SU-DHL-6 (cell line): Measurements from ENCODE around the gene RAET1L.

ENCODE experiments used
- H2AFZ ChIP-seq: fragments of 200-600 bp; sonication (generic); 2 replicates; pipeline ENCODE4 v1.6.1; 2014; ENCODE audit warnings: low read depth, mild to moderate bottlenecking, moderate library complexity, mixed read lengths, antibody characterized with exemption, low read length; ENCODE audit not compliant: severe bottlenecking
- H3F3A ChIP-seq: fragments of 200-600 bp; shearing (Covaris generic); 2 replicates; pipeline ENCODE4 v1.6.0; 2016; ENCODE audit warnings: antibody characterized with exemption, mild to moderate bottlenecking; ENCODE audit not compliant: insufficient read depth
- H3K27ac ChIP-seq: fragments of 200-600 bp; sonication (generic); 2 replicates; pipeline ENCODE4 v1.5.1; 2016; ENCODE audit warnings: low read depth, mild to moderate bottlenecking, low read length, moderate library complexity, mixed read lengths
- H3K27me3 ChIP-seq: fragments of 200-600 bp; sonication (generic), shearing (Covaris generic); 2 replicates; pipeline ENCODE4 v1.6.0; 2014; ENCODE audit warnings: mild to moderate bottlenecking, low read length
- H3K36me3 ChIP-seq: fragments of 200-600 bp; sonication (generic); 2 replicates; pipeline ENCODE4 v1.6.1; 2014; ENCODE audit warnings: mild to moderate bottlenecking, low read length, mixed read lengths
- H3K4me2 ChIP-seq: fragments of 300-600, 200-600 bp; shearing (Covaris generic), sonication (generic); 2 replicates; pipeline ENCODE4 v1.6.0; 2014; ENCODE audit warnings: low read length, low read depth, mild to moderate bottlenecking; ENCODE audit not compliant: poor library complexity, severe bottlenecking
- H3K4me3 ChIP-seq: fragments of 200-600 bp; sonication (generic); 2 replicates; pipeline ENCODE4 v1.5.1; 2014; ENCODE audit warnings: antibody characterized with exemption, low read length, mild to moderate bottlenecking, mixed read lengths; ENCODE audit not compliant: insufficient read depth, poor library complexity, severe bottlenecking
- H3K79me2 ChIP-seq: fragments of 200-600 bp; sonication (generic); 2 replicates; pipeline ENCODE4 v1.6.1; 2014; ENCODE audit warnings: mild to moderate bottlenecking, low read length, moderate library complexity; ENCODE audit not compliant: insufficient read depth
- H3K9ac ChIP-seq: fragments of 200-600 bp; sonication (generic); 2 replicates; pipeline ENCODE4 v1.7.0; 2014; ENCODE audit warnings: mild to moderate bottlenecking, low read length
- H3K9me2 ChIP-seq: fragments of 200-600 bp; sonication (generic); replicated peaks from 2 replicates; pipeline ENCODE4 v1.6.1; 2014; ENCODE audit warnings: low read length; ENCODE audit not compliant: insufficient read depth
- H3K9me3 ChIP-seq: fragments of 200-600 bp; sonication (generic); 2 replicates; pipeline ENCODE4 v1.6.1; 2014; ENCODE audit warnings: low read length, mixed read lengths; ENCODE audit not compliant: insufficient read depth
- H4K20me1 ChIP-seq: fragments of 200-600 bp; sonication (generic); 2 replicates; pipeline ENCODE4 v1.6.1; 2014; ENCODE audit warnings: low read depth, mild to moderate bottlenecking, antibody characterized with exemption, low read length, moderate library complexity, mixed read lengths
- CTCF ChIP-seq: fragments of 200-600 bp; sonication (generic); IDR thresholded peaks from one replicate; pipeline ENCODE4 v1.5.1; 2017; ENCODE audit warnings: antibody characterized with exemption, mild to moderate bottlenecking, low read length, moderate library complexity; ENCODE audit not compliant: insufficient read depth, poor library complexity, severe bottlenecking
- EZH2phosphoT487 ChIP-seq: fragments of 200-600 bp; sonication (generic), shearing (Covaris generic); conservative IDR thresholded peaks from 2 replicates; pipeline ENCODE4 v1.6.1; 2018; ENCODE audit warnings: mild to moderate bottlenecking, antibody characterized with exemption, low read length, moderate library complexity, mixed read lengths

The RAET1L gene

DNA sequence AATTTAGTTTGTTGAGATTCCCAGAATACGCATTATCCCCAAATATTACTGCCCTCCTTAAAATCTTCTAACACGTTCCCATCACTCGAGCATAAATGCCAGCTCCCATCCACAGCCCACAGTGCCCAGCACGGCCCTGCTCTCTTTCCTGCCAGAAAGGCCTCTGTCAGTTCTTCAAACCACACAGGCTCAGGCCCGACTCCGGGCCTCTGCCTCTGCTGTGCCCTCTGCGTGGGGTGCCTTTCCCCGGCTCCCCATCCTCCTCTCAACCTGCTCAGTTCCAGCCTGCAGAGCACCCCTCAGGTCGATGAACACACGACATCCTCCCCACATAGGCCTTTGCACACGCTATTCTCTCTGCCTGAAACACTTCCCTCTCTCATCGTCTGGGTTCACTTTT, 30.8 kb upstream of the RAET1L start:
- H3K79me2 ChIP-seq, result no peaks in the 10 kb centered on the region
- no peaks in the 10 kb centered on the region for H3K27me3 ChIP-seq
- H3K9me2 ChIP-seq, result no peaks in the 10 kb centered on the region
- H3K27ac ChIP-seq, result no peak overlapping the region
- no peaks in the 10 kb centered on the region for H3K36me3 ChIP-seq
- no peak overlapping the region for H2AFZ ChIP-seq
- no peak overlapping the region for H3K4me2 ChIP-seq
- H4K20me1 ChIP-seq, result no peaks in the 10 kb centered on the region
- H3K4me3 ChIP-seq, result no peak overlapping the region
- H3K9me3 ChIP-seq, result no peaks in the 10 kb centered on the region
- H3F3A ChIP-seq, result no peaks in the 10 kb centered on the region
- no peak overlapping the region for H3K9ac ChIP-seq
- TF ChIP-seq EZH2phosphoT487 (no peak), CTCF (no peak)

DNA sequence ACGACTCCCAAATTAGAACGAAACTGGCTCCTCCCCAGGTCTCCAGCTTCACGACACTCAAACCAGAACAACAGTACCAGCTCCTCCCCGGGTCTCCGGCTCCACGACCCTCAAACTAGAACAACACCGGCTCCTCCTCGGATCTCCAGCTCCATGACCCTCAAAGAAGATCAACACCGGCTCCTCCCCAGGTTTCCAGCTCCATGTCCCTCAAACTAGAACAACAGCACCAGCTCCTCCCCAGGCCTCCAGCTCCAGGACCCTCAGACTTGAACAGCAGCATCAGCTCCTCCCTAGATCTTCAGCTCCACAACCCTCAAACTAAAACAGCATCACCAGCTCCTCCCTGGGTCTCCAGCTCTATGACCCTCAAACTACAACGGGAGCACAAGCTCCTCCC, 29.8 kb upstream of the RAET1L start:
- Histone ChIP-seq H3K27ac (no peak overlapping the region), H3K27me3 (no peaks in the 10 kb centered on the region), H3F3A (no peaks in the 10 kb centered on the region), H3K9me2 (no peaks in the 10 kb centered on the region), H3K9me3 (no peaks in the 10 kb centered on the region), H3K36me3 (no peaks in the 10 kb centered on the region), H3K4me3 (no peak overlapping the region), H3K4me2 (no peak overlapping the region), H3K9ac (no peak overlapping the region), H3K79me2 (no peaks in the 10 kb centered on the region), H4K20me1 (no peaks in the 10 kb centered on the region), H2AFZ (no peak overlapping the region)
- TF ChIP-seq EZH2phosphoT487 (no peak), CTCF (no peak)

- TF ChIP-seq EZH2phosphoT487, result no peak
- TF ChIP-seq CTCF, result no peak
- no peak overlapping the region for H2AFZ ChIP-seq
- H3F3A ChIP-seq, result no peaks in the 10 kb centered on the region
- H3K9ac ChIP-seq, result no peak overlapping the region
- H3K27me3 ChIP-seq, result no peaks in the 10 kb centered on the region
- H3K4me3 ChIP-seq, result no peak overlapping the region
- no peak overlapping the region for H3K27ac ChIP-seq
- H3K36me3 ChIP-seq, result no peaks in the 10 kb centered on the region
- H3K9me3 ChIP-seq, result no peaks in the 10 kb centered on the region
- H3K9me2 ChIP-seq, result no peaks in the 10 kb centered on the region
- no peaks in the 10 kb centered on the region for H3K79me2 ChIP-seq
- H4K20me1 ChIP-seq, result no peaks in the 10 kb centered on the region
- no peak overlapping the region for H3K4me2 ChIP-seq
These were observed 28.1 kb upstream of the RAET1L start for GRCh38 chr6:150053450-150053849.

DNA sequence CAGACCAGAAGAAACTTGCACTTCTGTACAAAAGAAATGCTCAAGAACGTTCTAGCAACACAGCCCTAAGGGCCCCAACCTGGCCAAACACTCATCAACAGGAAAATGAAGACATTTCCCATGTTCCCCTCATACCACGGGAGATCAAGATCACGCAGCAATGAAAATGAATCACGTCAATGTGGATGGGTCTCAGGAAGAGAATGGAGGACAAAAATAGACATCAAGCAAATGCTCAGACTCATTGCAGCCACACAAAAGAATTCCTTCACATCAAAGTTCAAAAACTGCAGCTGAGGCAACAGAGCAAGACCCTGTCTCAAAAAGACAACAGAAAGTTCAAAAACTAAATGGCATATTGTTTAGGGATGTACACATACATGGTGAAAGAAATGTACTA, 25.5 kb upstream of the RAET1L start:
- Histone ChIP-seq H3K9me2 (no peaks in the 10 kb centered on the region), H3K9me3 (no peaks in the 10 kb centered on the region), H3K9ac (no peak overlapping the region), H3K4me3 (no peak overlapping the region), H3K4me2 (no peak overlapping the region), H3K79me2 (no peaks in the 10 kb centered on the region), H3K27ac (no peak overlapping the region), H2AFZ (no peak overlapping the region), H3K36me3 (no peaks in the 10 kb centered on the region), H3K27me3 (no peaks in the 10 kb centered on the region), H4K20me1 (no peaks in the 10 kb centered on the region), H3F3A (no peaks in the 10 kb centered on the region)
- TF ChIP-seq EZH2phosphoT487, result no peak
- TF ChIP-seq CTCF, result no peak
